HG03378 (cell line): Measurements from ENCODE around the gene CRYBB2.
"Not testable (repeated sequence)": the region's sequence is repeated elsewhere in the genome, so short reads cannot be mapped to it uniquely, and the experiment has no call there.

ENCODE experiments used
- ATAC-seq: cut with Tn5 transposase; IDR thresholded peaks from one replicate; pipeline ENCODE4 v1.9.1; 2021; ENCODE audit warnings: mild to moderate bottlenecking, moderate library complexity; ENCODE audit not compliant: unreplicated experiment

CRYBB2 gene

GRCh38 chr22:25232301-25232700, 12.9 kb downstream of the CRYBB2 start:
- no peak for ATAC-seq

GRCh38 chr22:25233706-25234105, 14.3 kb downstream of the CRYBB2 start:
- not testable (repeated sequence) for ATAC-seq

- ATAC-seq, result no peak
These were observed 16.3 kb downstream of the CRYBB2 start for GRCh38 chr22:25235547-25236290.

GRCh38 chr22:25236417-25236816, 17.0 kb downstream of the CRYBB2 start:
- ATAC-seq, result no peak

GRCh38 chr22:25237503-25237902, 18.1 kb downstream of the CRYBB2 start:
- no peak for ATAC-seq

GRCh38 chr22:25238058-25238457, 18.6 kb downstream of the CRYBB2 start:
- ATAC-seq, result not testable (repeated sequence)

- not testable (repeated sequence) for ATAC-seq
These were observed 35.7 kb downstream of the CRYBB2 start for GRCh38 chr22:25255169-25255568.

- not testable (repeated sequence) for ATAC-seq
These were observed 48.1 kb downstream of the CRYBB2 start for GRCh38 chr22:25267567-25267966.

- ATAC-seq, result not testable (repeated sequence)
These were observed 49.5 kb downstream of the CRYBB2 start for GRCh38 chr22:25268902-25269301.

GRCh38 chr22:25270061-25270460, 50.6 kb downstream of the CRYBB2 start:
- ATAC-seq, result not testable (repeated sequence)

- ATAC-seq, result not testable (repeated sequence)
These were observed 53.8 kb downstream of the CRYBB2 start for GRCh38 chr22:25273231-25273630.

GRCh38 chr22:25273928-25274327, 54.5 kb downstream of the CRYBB2 start:
- not testable (repeated sequence) for ATAC-seq

GRCh38 chr22:25280118-25280517, 60.7 kb downstream of the CRYBB2 start:
- ATAC-seq, result not testable (repeated sequence)
